RKO (cell line): ENCODE data around the gene ATXN7L3B.
A peak's percentile ranks its signal among the peaks of the same experiment; 100 is the strongest.

Source experiments
- DNase-seq: peaks from one replicate; pipeline ENCODE4 v3.0.0-alpha.2; 2016; ENCODE audit warnings: low spot score

The ATXN7L3B gene

GRCh38 chr12:74551291-74551690 is 13.7 kb downstream of the ATXN7L3B start:
- no peak for DNase-seq

DNA sequence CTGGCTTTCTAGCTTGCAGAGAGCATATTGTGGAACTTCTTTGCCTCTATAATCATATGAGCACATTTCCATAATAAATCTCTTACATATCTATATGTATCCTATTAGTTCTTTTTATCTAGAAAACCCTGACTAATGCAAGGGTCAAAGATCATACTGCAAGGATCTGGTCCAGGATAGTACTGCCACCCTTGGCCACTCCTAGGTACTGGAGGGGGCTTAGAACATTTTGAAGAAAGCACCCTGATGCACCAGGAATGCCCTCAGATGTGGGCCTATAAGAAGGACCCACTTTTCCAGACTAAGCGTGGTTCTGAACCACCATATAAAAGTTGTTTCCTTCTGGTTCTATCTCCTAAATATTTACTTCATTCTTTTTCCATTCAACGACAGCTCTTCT is 14.6 kb downstream of the ATXN7L3B start:
- DNase-seq, result peak; percentile 20

GRCh38 chr12:74559728-74560127 is 22.1 kb downstream of the ATXN7L3B start:
- DNase-seq, result no peak

GRCh38 chr12:74563927-74564326 is 26.3 kb downstream of the ATXN7L3B start:
- no peak for DNase-seq

DNA sequence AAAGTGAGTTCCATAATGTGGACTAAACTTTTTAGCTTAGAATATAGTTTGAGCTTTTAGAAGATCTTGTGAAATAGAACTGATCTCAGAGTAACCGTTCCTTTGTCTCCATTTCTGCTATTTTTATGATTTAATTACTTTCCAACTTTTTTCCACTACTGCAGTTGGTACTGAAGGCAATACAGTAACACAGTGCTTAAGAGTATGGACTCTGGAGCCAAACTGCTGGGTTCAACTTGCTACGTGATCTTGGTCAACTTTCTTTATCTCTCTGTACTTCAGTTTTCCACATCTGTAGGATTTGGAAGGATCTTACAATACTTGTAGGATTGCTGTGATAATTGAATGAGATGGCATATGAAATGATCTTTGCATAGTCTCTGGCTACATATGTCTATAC is 40.9 kb downstream of the ATXN7L3B start:
- DNase-seq, result no peak

- DNase-seq, result no peak
Observed at GRCh38 chr12:74579446-74579845, 41.8 kb downstream of the ATXN7L3B start.

GRCh38 chr12:74579981-74580380 is 42.3 kb downstream of the ATXN7L3B start:
- DNase-seq, result no peak

GRCh38 chr12:74581439-74581838 is 43.8 kb downstream of the ATXN7L3B start:
- DNase-seq, result no peak

GRCh38 chr12:74584483-74585062 is 46.9 kb downstream of the ATXN7L3B start:
- DNase-seq, result no peak

DNA sequence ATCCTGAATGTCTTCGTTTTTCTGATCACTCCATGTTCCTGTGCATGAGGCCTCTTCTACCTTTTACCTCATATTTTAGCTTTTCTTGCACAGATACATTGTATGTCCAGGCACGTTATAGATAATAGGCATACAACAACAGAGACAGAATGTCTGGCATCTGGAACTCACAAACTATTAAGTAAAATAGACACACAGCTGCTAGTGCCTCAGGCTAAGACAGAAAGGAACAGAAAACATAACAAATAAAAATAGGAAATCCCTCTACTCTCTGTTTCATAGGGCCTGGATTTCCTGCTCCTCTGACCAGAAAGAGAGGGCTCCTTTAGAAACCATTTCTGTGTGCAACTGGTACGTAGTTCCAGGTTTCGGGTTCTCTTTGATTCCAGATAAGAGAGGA is 48.6 kb downstream of the ATXN7L3B start:
- no peak for DNase-seq
